Vagina (tissue), 2 donors: ENCODE measurements around the gene ESPN. TPM values are rescaled to one million over a fixed set of nuclear protein-coding genes. Genes with fewer than 3 reads are reported as not detected.

Source experiments
- DNase-seq, 2 donors: peaks; one replicate each; pipeline ENCODE4 v3.0.0-alpha.2; 2017; ENCODE audit errors: extremely low spot score in 2 of 2
- H3K27ac ChIP-seq: fragments of 200-600 bp; sonication (generic); one replicate; pipeline ENCODE4 v1.5.1; 2019
- H3K27me3 ChIP-seq: fragments of 200-600 bp; sonication (generic); one replicate; pipeline ENCODE4 v1.5.1; 2019
- H3K36me3 ChIP-seq, 2 donors: fragments of 200-600 bp; sonication (generic); one replicate each; pipeline ENCODE4 v1.5.1; 2017 to 2019
- H3K4me1 ChIP-seq: fragments of 200-600 bp; sonication (generic); one replicate; pipeline ENCODE4 v1.5.1; 2019
- H3K4me3 ChIP-seq, 2 donors: fragments of 200-600 bp; sonication (generic); 1 replicate in 1 of 2; 2 replicates in 1 of 2; pipeline ENCODE4 v1.5.1; 2016 to 2019
- H3K9me3 ChIP-seq: fragments of 200-600 bp; sonication (generic); one replicate; pipeline ENCODE4 v1.5.1; 2019
- CTCF ChIP-seq, 3 experiments: fragments of 450-650 bp in 2 of 3; fragments of 200-600 bp in 1 of 3; sonication (generic) in 1 of 3; IDR thresholded peaks; one replicate each; pipeline ENCODE4 v1.5.1; 2017 to 2019; ENCODE audit warnings: antibody characterized with exemption in 3 of 3, mild to moderate bottlenecking in 2 of 3, moderate library complexity in 2 of 3
- POLR2A ChIP-seq, 2 donors: fragments of 450-650 bp; IDR thresholded peaks; one replicate each; pipeline ENCODE4 v1.6.1; 2017; ENCODE audit warnings: antibody characterized with exemption in 2 of 2, mild to moderate bottlenecking in 2 of 2, moderate library complexity in 2 of 2
- POLR2AphosphoS5 ChIP-seq, 2 donors: sonication (generic); formaldehyde crosslinking; IDR thresholded peaks; one replicate each; pipeline ENCODE4 v1.9.0; 2017; ENCODE audit warnings: antibody characterized with exemption in 2 of 2, mild to moderate bottlenecking in 2 of 2, low read depth in 1 of 2; ENCODE audit not compliant: insufficient read depth in 1 of 2
- intact Hi-C: fragments of 100-400 bp; cut with DNase I; formaldehyde crosslinking; loops from one replicate; pipeline ENCODE4 v1.15.1; 2023
- total RNA-seq: library from RNA; depleted of rRNA; stranded (reverse); fragments of >200 nt; gene quantifications from one replicate; pipeline ENCODE4 v1.2.3, GENCODE V29; 2016

The ESPN gene
- total RNA-seq, 1 donor from 2014 or later: 77.1 TPM

- TF ChIP-seq POLR2AphosphoS5 (IDR thresholded peaks at IDR 0.05; ENCODE audit: insufficient read depth in 1 of 2, low read depth in 1 of 2) (no peak), CTCF (IDR thresholded peaks at IDR 0.05) (no peak), POLR2A (IDR thresholded peaks at IDR 0.05) (no peak)
- Histone ChIP-seq H3K27me3 (no peaks in the 10 kb centered on the region), H3K9me3 (no peaks in the 10 kb centered on the region), H3K4me1 (no peaks in the 10 kb centered on the region), H3K4me3 (no peak overlapping the region), H3K27ac (no peak overlapping the region), H3K36me3 (peaks cover 0 to 10% of the 10 kb centered on the region in 2 donors)
- no peak for DNase-seq
- intact Hi-C loops: no loop called here
These were observed 51.9 kb downstream of the ESPN start for GRCh38 chr1:6476483-6476882.

- H3K27ac ChIP-seq: no peak overlapping the region
These were observed 52.7 kb downstream of the ESPN start for GRCh38 chr1:6477039-6477820.

GRCh38 chr1:6481820-6482219, 57.2 kb downstream of the ESPN start:
- Histone ChIP-seq H3K27me3 (no peaks in the 10 kb centered on the region), H3K36me3 (no peaks in the 10 kb centered on the region), H3K27ac (no peak overlapping the region), H3K4me1 (peaks cover 20% of the 10 kb centered on the region), H3K9me3 (no peaks in the 10 kb centered on the region), H3K4me3 (no peak overlapping the region)
- TF ChIP-seq POLR2AphosphoS5 (IDR thresholded peaks at IDR 0.05; ENCODE audit: insufficient read depth in 1 of 2, low read depth in 1 of 2) (no peak), CTCF (IDR thresholded peaks at IDR 0.05) (no peak), POLR2A (IDR thresholded peaks at IDR 0.05) (no peak)
- intact Hi-C loops: loop anchor here (10.0 kb wide), 1 partner anchor 163 kb away; no protein-coding TSS in a partner anchor
- DNase-seq: no peak

More at GRCh38 chr1:6477039-6477820, 52.7 kb downstream of the ESPN start:
- DNase-seq: no peak
- Histone ChIP-seq H3K36me3 (peaks cover 0 to 10% of the 10 kb centered on the region in 2 donors), H3K4me1 (no peaks in the 10 kb centered on the region), H3K4me3 (no peak overlapping the region), H3K9me3 (no peaks in the 10 kb centered on the region), H3K27me3 (no peaks in the 10 kb centered on the region)
- intact Hi-C loops: no loop called here
- TF ChIP-seq POLR2AphosphoS5 (IDR thresholded peaks at IDR 0.05; ENCODE audit: insufficient read depth in 1 of 2, low read depth in 1 of 2) (no peak), POLR2A (IDR thresholded peaks at IDR 0.05) (no peak), CTCF (IDR thresholded peaks at IDR 0.05) (no peak)

- H3K36me3 ChIP-seq: no peaks in the 10 kb centered on the region
- DNase-seq: no peak
- TF ChIP-seq CTCF (IDR thresholded peaks at IDR 0.05) (no peak), POLR2A (IDR thresholded peaks at IDR 0.05) (no peak), POLR2AphosphoS5 (IDR thresholded peaks at IDR 0.05; ENCODE audit: insufficient read depth in 1 of 2, low read depth in 1 of 2) (no peak)
- H3K9me3 ChIP-seq: no peaks in the 10 kb centered on the region
- H3K4me3 ChIP-seq: no peak overlapping the region
- no peak overlapping the region for H3K27ac ChIP-seq
- no peaks in the 10 kb centered on the region for H3K27me3 ChIP-seq
- intact Hi-C loops: loop anchor here (10.0 kb wide), 1 partner anchor 162 kb away; no protein-coding TSS in a partner anchor
- H3K4me1 ChIP-seq: peaks cover 23% of the 10 kb centered on the region
These were observed 58.6 kb downstream of the ESPN start for GRCh38 chr1:6483017-6483760.
